Measurements from ENCODE around the gene LVRN. TPM values are rescaled to one million over a fixed set of nuclear protein-coding genes. Genes with fewer than 3 reads are reported as not detected.

LVRN gene
- total RNA-seq, 1 experiment from 2014 or later = 0.09 TPM

- H3K27ac Mint-ChIP-seq = no peak overlapping the region
- no CpG with 5 or more reads among the region's 3 CpGs for WGBS (ENCODE audit: extremely low coverage, insufficient read length, low lambda C conversion rate)
- H2BK15ac ChIP-seq (ENCODE audit: low read depth, low read length) = no peak overlapping the region
- H3K18ac ChIP-seq (ENCODE audit: insufficient read length, low read depth, low read length) = no peak overlapping the region
- H3K27me3 ChIP-seq (ENCODE audit: insufficient read depth, low read length) = no peaks in the 10 kb centered on the region
- H3K9me3 Mint-ChIP-seq = no peaks in the 10 kb centered on the region
- H3K4me3 Mint-ChIP-seq = no peak overlapping the region
- no peak overlapping the region for H3K9ac ChIP-seq (ENCODE audit: extremely low read depth, insufficient read length, low read length)
- no peak overlapping the region for H3K4me2 ChIP-seq (ENCODE audit: insufficient read depth, insufficient read length, low read length)
- H3K27ac ChIP-seq (ENCODE audit: insufficient read length, low read depth, low read length) = no peak overlapping the region
- no peak overlapping the region for H4K8ac ChIP-seq (replicated peaks; ENCODE audit: insufficient read length, low read depth, low read length)
- DNase-seq = no peak
- H3K79me1 ChIP-seq (ENCODE audit: insufficient read depth, low read depth, low read length, poor library complexity, severe bottlenecking) = no peaks in the 10 kb centered on the region
- no peaks in the 10 kb centered on the region for H3K9me3 ChIP-seq (ENCODE audit: control insufficient read depth, low read depth, low read length)
- no peak overlapping the region for H4K91ac ChIP-seq (ENCODE audit: insufficient read length, low read depth, low read length)
- H3T11ph ChIP-seq (ENCODE audit: low read length) = no peak overlapping the region
- H3K27me3 Mint-ChIP-seq (ENCODE audit: low read depth) = no peaks in the 10 kb centered on the region
- H3K23ac ChIP-seq (ENCODE audit: insufficient read length, low read depth, low read length) = no peak overlapping the region
- no peak overlapping the region for H3K4ac ChIP-seq (ENCODE audit: low read depth, low read length)
- H4K20me1 ChIP-seq (ENCODE audit: control insufficient read depth, insufficient read depth, insufficient read length) = no peaks in the 10 kb centered on the region
- H2AK5ac ChIP-seq (ENCODE audit: insufficient read length, low read length) = no peak overlapping the region
- H2BK12ac ChIP-seq (ENCODE audit: insufficient read length, low read depth, low read length) = no peak overlapping the region
- no peaks in the 10 kb centered on the region for H3K36me3 Mint-ChIP-seq (ENCODE audit: insufficient read depth in 1 of 3, low read depth in 3 of 3)
- H2BK120ac ChIP-seq (ENCODE audit: low read depth, low read length, poor library complexity, severe bottlenecking) = no peak overlapping the region
- H4K5ac ChIP-seq (ENCODE audit: insufficient read length, low read depth, low read length) = no peak overlapping the region
- H3K79me2 ChIP-seq (ENCODE audit: insufficient read depth, low read length) = no peaks in the 10 kb centered on the region
- TF ChIP-seq CTCF (conservative IDR thresholded peaks at IDR 0.05) = no peak
- no peak overlapping the region for H2BK20ac ChIP-seq (ENCODE audit: low read depth, low read length, poor library complexity, severe bottlenecking)
- no peaks in the 10 kb centered on the region for H3K23me2 ChIP-seq (ENCODE audit: insufficient read length, low read depth, low read length, poor library complexity, severe bottlenecking)
- no peak overlapping the region for H2AFZ ChIP-seq (ENCODE audit: low read length)
- no peak overlapping the region for H2BK5ac ChIP-seq (ENCODE audit: insufficient read length, low read length)
- H3K4me1 ChIP-seq (ENCODE audit: insufficient read depth, low read length) = no peaks in the 10 kb centered on the region
- no peak overlapping the region for H3K56ac ChIP-seq (ENCODE audit: insufficient read length, low read depth, low read length)
- H3K4me1 Mint-ChIP-seq = no peaks in the 10 kb centered on the region
- no peak overlapping the region for H3K14ac ChIP-seq (ENCODE audit: insufficient read depth, low read length)
Observed at GRCh38 chr5:116009806-116010205, 47.5 kb downstream of the LVRN start.

All from H9 (cell line).